Activated T-cell treated with anti-CD3 and anti-CD28 coated beads for 1 hour (primary cell): ENCODE data around the gene ALPI.
"Not testable (repeated sequence)": the region's sequence is repeated elsewhere in the genome, so short reads cannot be mapped to it uniquely, and the experiment has no call there.

ENCODE experiments used
- DNase-seq: peaks from one replicate; pipeline ENCODE4 v3.0.0-alpha.2; 2020; ENCODE audit warnings: low read depth

The ALPI gene

GRCh38 chr2:232455426-232456255 lies at the start of gene ALPI:
TSS of gene ALPI (plus strand) at chr2:232456153. CDS start at chr2:232456200, 47 bp downstream.
- DNase-seq = no peak

- no peak for DNase-seq
Measured at GRCh38 chr2:232406556-232407310, 49.2 kb upstream of the ALPI start, which contains the start of gene ALPG. TSS of gene ALPG (plus strand) at chr2:232406844. CDS start at chr2:232406895, 51 bp downstream.

GRCh38 chr2:232407428-232408150 lies 48.4 kb upstream of the ALPI start:
- DNase-seq = not testable (repeated sequence)

- not testable (repeated sequence) for DNase-seq
Measured at GRCh38 chr2:232408269-232408668, 47.7 kb upstream of the ALPI start.

GRCh38 chr2:232409617-232410016 lies 46.3 kb upstream of the ALPI start:
- DNase-seq = not testable (repeated sequence)

- DNase-seq = no peak
Measured at GRCh38 chr2:232410238-232410900, 45.6 kb upstream of the ALPI start.

GRCh38 chr2:232411901-232412629 lies 43.9 kb upstream of the ALPI start:
- no peak for DNase-seq

GRCh38 chr2:232412986-232413385 lies 43.0 kb upstream of the ALPI start:
- DNase-seq = no peak

- no peak for DNase-seq
Measured at GRCh38 chr2:232415138-232415690, 40.7 kb upstream of the ALPI start.

- DNase-seq = no peak
Measured at GRCh38 chr2:232415736-232416520, 40.0 kb upstream of the ALPI start.

GRCh38 chr2:232416521-232417470 lies 39.2 kb upstream of the ALPI start:
- DNase-seq = no peak

GRCh38 chr2:232417489-232417888 lies 38.5 kb upstream of the ALPI start:
- no peak for DNase-seq

GRCh38 chr2:232418056-232418455 lies 37.9 kb upstream of the ALPI start:
- DNase-seq = no peak

- no peak for DNase-seq
Measured at GRCh38 chr2:232418466-232419244, 37.3 kb upstream of the ALPI start.

GRCh38 chr2:232419245-232420072 lies 36.5 kb upstream of the ALPI start:
- no peak for DNase-seq

- no peak for DNase-seq
Measured at GRCh38 chr2:232420073-232420454, 35.9 kb upstream of the ALPI start.
